Body of pancreas (tissue), 4 donors: ENCODE results near the gene MYO1B. TPM values are rescaled to one million over a fixed set of nuclear protein-coding genes. Genes with fewer than 3 reads are reported as not detected.

Experiments used
- ATAC-seq: fragments of 150-250 bp; one replicate; pipeline ENCODE4 v1.9.1; 2016
- DNase-seq, 4 donors: peaks; one replicate each; pipeline ENCODE4 v3.0.0-alpha.2; 2019
- H3K27ac ChIP-seq, 4 donors: fragments of 200-600 bp; sonication (generic); 1 replicate in 3 of 4; 2 replicates in 1 of 4; pipeline versions ENCODE4 v1.5.1 to v1.6.1; 2016 to 2019; ENCODE audit warnings: mild to moderate bottlenecking in 1 of 4, mixed read lengths in 1 of 4, moderate library complexity in 1 of 4
- H3K27me3 ChIP-seq, 2 donors: fragments of 200-600 bp; sonication (generic); one replicate each; pipeline ENCODE4 v1.6.0; 2016; ENCODE audit warnings: mild to moderate bottlenecking in 1 of 2
- H3K36me3 ChIP-seq, 2 donors: fragments of 200-600 bp; sonication (generic); replicated peaks in 1 of 2; 2 replicates each; pipeline ENCODE4 v1.5.1; 2016; ENCODE audit warnings: low read depth in 2 of 2; ENCODE audit not compliant: insufficient read depth in 1 of 2
- H3K4me1 ChIP-seq: fragments of 200-600 bp; sonication (generic); one replicate; pipeline ENCODE4 v1.6.0; 2016
- H3K4me3 ChIP-seq, 2 donors: fragments of 200-600 bp; sonication (generic); 1 replicate in 1 of 2; 2 replicates in 1 of 2; pipeline ENCODE4 v1.5.1; 2016 to 2019
- H3K9me3 ChIP-seq, 3 donors: fragments of 200-600 bp; sonication (generic); 1 replicate in 2 of 3; 2 replicates in 1 of 3; pipeline ENCODE4 v1.5.1; 2016
- POLR2A ChIP-seq, 3 donors: fragments of 450-650 bp; IDR thresholded peaks; one replicate each; pipeline ENCODE4 v1.6.1; 2016; ENCODE audit warnings: antibody characterized with exemption in 3 of 3, mild to moderate bottlenecking in 2 of 3
- WGBS, 2 donors: methylation state at CpG; one replicate each; pipeline ENCODE4 v1.1.5; 2017; 5-methylcytosine and 5-hydroxymethylcytosine counted together
- intact Hi-C: fragments of 100-400 bp; cut with DNase I; formaldehyde crosslinking; loops from one replicate; pipeline ENCODE4 v1.15.1; 2023
- total RNA-seq, 2 donors: library from RNA; depleted of rRNA; stranded (reverse); fragments of >200 nt; gene quantifications; one replicate each; pipeline ENCODE4 v1.1.0, GENCODE V29; 2016
- TF ChIP-seq, protein P1 (sequence below), 7 experiments: fragments of 450-650 bp in 4 of 7; fragments of 200-600 bp in 3 of 7; sonication (generic) in 3 of 7; IDR thresholded peaks; one replicate each; pipeline ENCODE4 v1.5.1; 2016 to 2019; ENCODE audit warnings: antibody characterized with exemption in 7 of 7

Gene MYO1B
- total RNA-seq, 2 donors from 2014 or later: 68.0 to 77.8 TPM

- no peak for DNase-seq
- TF ChIP-seq, protein P1, sequence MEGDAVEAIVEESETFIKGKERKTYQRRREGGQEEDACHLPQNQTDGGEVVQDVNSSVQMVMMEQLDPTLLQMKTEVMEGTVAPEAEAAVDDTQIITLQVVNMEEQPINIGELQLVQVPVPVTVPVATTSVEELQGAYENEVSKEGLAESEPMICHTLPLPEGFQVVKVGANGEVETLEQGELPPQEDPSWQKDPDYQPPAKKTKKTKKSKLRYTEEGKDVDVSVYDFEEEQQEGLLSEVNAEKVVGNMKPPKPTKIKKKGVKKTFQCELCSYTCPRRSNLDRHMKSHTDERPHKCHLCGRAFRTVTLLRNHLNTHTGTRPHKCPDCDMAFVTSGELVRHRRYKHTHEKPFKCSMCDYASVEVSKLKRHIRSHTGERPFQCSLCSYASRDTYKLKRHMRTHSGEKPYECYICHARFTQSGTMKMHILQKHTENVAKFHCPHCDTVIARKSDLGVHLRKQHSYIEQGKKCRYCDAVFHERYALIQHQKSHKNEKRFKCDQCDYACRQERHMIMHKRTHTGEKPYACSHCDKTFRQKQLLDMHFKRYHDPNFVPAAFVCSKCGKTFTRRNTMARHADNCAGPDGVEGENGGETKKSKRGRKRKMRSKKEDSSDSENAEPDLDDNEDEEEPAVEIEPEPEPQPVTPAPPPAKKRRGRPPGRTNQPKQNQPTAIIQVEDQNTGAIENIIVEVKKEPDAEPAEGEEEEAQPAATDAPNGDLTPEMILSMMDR (IDR thresholded peaks at IDR 0.05): no peak
- no peak for TF ChIP-seq POLR2A (IDR thresholded peaks at IDR 0.05)
- Histone ChIP-seq H3K9me3 (no peaks in the 10 kb centered on the region), H3K4me3 (no peak overlapping the region), H3K27ac (no peak overlapping the region), H3K4me1 (peaks cover 7% of the 10 kb centered on the region), H3K36me3 (peaks cover 0 to 6% of the 10 kb centered on the region in 2 donors), H3K27me3 (no peaks in the 10 kb centered on the region)
- 89 to 98% methylated on average over 4 of the region's 4 CpGs for WGBS, 2 donors
- intact Hi-C loops: no loop called here
- no peak for ATAC-seq
Observed at GRCh38 chr2:191347881-191348280, 102.7 kb downstream of the MYO1B start.

- DNase-seq: no peak
- Histone ChIP-seq H3K36me3 (peaks cover 0 to 6% of the 10 kb centered on the region in 2 donors), H3K9me3 (no peaks in the 10 kb centered on the region), H3K4me3 (no peak overlapping the region), H3K4me1 (no peaks in the 10 kb centered on the region), H3K27me3 (no peaks in the 10 kb centered on the region), H3K27ac (no peak overlapping the region)
- intact Hi-C loops: no loop called here
- TF ChIP-seq POLR2A (IDR thresholded peaks at IDR 0.05): no peak
- TF ChIP-seq, protein P1 (IDR thresholded peaks at IDR 0.05): no peak
- 74 to 78% methylated on average over 2 of the region's 2 CpGs for WGBS, 2 donors
- no peak for ATAC-seq
Observed at GRCh38 chr2:191349990-191350389, 104.8 kb downstream of the MYO1B start.

DNA sequence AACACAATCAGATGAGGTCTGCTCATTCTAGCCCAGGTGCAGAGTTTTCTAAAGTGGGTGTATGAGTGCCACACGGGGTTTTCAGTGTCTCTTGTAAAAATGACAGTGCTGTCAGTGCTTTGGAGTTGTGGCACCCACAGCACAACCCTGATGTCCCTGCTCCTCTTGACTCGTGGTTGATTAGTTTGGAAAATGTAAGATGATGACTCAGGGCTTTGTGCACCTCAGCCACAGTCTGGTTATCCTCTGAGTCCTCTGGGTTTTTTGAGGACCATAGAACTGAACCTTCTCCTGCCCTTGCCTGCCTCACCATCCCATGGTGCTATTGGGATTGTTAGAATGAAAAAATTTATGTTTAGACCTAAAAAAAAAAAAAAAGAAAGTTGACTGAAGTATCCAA, 105.6 kb downstream of the MYO1B start:
- Histone ChIP-seq H3K27ac (no peak overlapping the region), H3K4me1 (no peaks in the 10 kb centered on the region), H3K27me3 (no peaks in the 10 kb centered on the region), H3K9me3 (no peaks in the 10 kb centered on the region), H3K36me3 (peaks cover 0 to 6% of the 10 kb centered on the region in 2 donors), H3K4me3 (no peak overlapping the region)
- ATAC-seq (no peak), DNase-seq (no peak)
- intact Hi-C loops: no loop called here
- 45 to 63% methylated on average over 2 of the region's 2 CpGs for WGBS, 2 donors
- TF ChIP-seq POLR2A (IDR thresholded peaks at IDR 0.05): no peak

DNA sequence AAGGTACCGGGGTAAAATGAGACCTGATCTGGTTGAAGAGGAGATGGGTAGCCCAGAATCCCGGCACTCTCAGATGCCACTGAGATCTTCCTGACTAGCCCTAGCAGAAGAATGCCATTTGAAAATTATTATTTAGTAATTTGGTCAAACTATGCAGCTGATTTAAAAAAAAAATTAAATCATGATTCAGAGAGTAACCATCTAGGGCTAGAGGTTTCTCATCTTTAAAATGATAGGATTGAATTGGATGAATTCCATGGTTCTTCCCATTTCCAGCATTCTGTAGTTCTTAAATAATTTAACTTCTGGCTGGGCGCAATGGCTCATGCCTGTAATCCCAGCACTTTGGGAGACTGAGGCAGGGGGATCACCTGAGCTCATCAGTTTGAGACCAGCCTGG, 106.1 kb downstream of the MYO1B start:
- ATAC-seq: no peak
- H3K27me3 ChIP-seq: no peaks in the 10 kb centered on the region
- H3K4me3 ChIP-seq: no peak overlapping the region
- intact Hi-C loops: no loop called here
- peaks cover 0 to 6% of the 10 kb centered on the region in 2 donors for H3K36me3 ChIP-seq
- 98 to 100% methylated on average over 3 of the region's 3 CpGs for WGBS, 2 donors
- H3K27ac ChIP-seq: no peak overlapping the region
- TF ChIP-seq, protein P1 (IDR thresholded peaks at IDR 0.05): no peak
- TF ChIP-seq POLR2A (IDR thresholded peaks at IDR 0.05): no peak
- no peak for DNase-seq
- no peaks in the 10 kb centered on the region for H3K9me3 ChIP-seq
- H3K4me1 ChIP-seq: no peaks in the 10 kb centered on the region

DNA sequence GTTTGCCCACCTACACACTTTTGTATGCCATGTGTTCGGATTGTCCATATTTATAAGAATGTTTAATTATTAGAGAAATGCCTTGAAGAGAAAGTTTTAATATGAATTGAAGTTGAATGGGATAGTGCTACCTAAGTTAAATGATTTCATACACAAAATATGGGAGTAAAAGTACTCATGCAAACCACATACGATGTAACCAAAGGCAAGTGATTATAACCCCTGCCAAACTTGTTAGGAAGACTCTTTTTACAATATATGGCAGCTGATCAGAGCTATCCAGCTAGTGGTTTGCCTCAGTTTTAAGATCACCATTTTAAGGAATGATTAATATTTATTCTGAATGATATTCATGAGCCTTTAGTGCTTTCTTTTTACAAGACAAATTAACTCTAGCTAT, 106.7 kb downstream of the MYO1B start:
- H3K4me1 ChIP-seq: no peaks in the 10 kb centered on the region
- H3K27me3 ChIP-seq: no peaks in the 10 kb centered on the region
- intact Hi-C loops: no loop called here
- H3K9me3 ChIP-seq: no peaks in the 10 kb centered on the region
- H3K36me3 ChIP-seq: peaks cover 0 to 6% of the 10 kb centered on the region in 2 donors
- no peak for ATAC-seq
- WGBS, 2 donors: 92 to 94% methylated on average over 2 of the region's 2 CpGs
- DNase-seq: no peak
- H3K27ac ChIP-seq: no peak overlapping the region
- no peak overlapping the region for H3K4me3 ChIP-seq
- TF ChIP-seq POLR2A (IDR thresholded peaks at IDR 0.05): no peak
- TF ChIP-seq, protein P1 (IDR thresholded peaks at IDR 0.05): no peak
